IMR-90 (cell line): ENCODE data around the gene BLOC1S4. TPM values are rescaled to one million over a fixed set of nuclear protein-coding genes. Genes with fewer than 3 reads are reported as not detected.

Source experiments
- ATAC-seq: fragments of 200-7000 bp; cut with Tn5 transposase; 2 replicates; pipeline ENCODE4 v1.9.1; 2020; ENCODE audit warnings: low read depth, mild to moderate bottlenecking, moderate library complexity
- BruUV-seq: library from RNA; stranded (reverse); fragments of 400-500 nt; replicated peaks from 2 replicates; lab custom pipeline; 2021; lab: Mats Ljungman, UMichigan
- CTCF ChIA-PET: fragments of 300-600 bp; formaldehyde crosslinking; extraction: SDS; loops from one replicate; lab custom pipeline; 2021; ENCODE audit warnings: antibody characterized with exemption; lab: Yijun Ruan, JAX
- POLR2A ChIA-PET: fragments of 300-600 bp; sonication (Branson Sonifier 250); formaldehyde crosslinking; loops from one replicate; lab custom pipeline; 2022; ENCODE audit warnings: antibody characterized with exemption; ENCODE audit not compliant: unreplicated experiment; lab: Charles Lee
- DNase-seq: peaks from one replicate; pipeline ENCODE4 v3.0.0; 2013
- H2AFZ ChIP-seq: replicated peaks from 2 replicates; pipeline ENCODE3; 2013; ENCODE audit warnings: low read length, mild to moderate bottlenecking; ENCODE audit not compliant: poor library complexity
- H2AK5ac ChIP-seq: 2 replicates; pipeline ENCODE4 v1.6.1; 2013; ENCODE audit warnings: low read depth, low read length, inconsistent platforms
- H2AK9ac ChIP-seq: replicated peaks from 2 replicates; pipeline ENCODE3; 2013; ENCODE audit warnings: mild to moderate bottlenecking, low read depth, low read length, moderate library complexity; ENCODE audit not compliant: poor library complexity
- H2BK120ac ChIP-seq: 2 replicates; pipeline ENCODE4 v1.6.1; 2013; ENCODE audit warnings: low read depth, low read length, inconsistent platforms
- H2BK15ac ChIP-seq: 3 replicates; pipeline ENCODE4 v1.6.1; 2013; ENCODE audit warnings: low read depth, low read length, inconsistent platforms
- H2BK20ac ChIP-seq: 2 replicates; pipeline ENCODE4 v1.6.1; 2013; ENCODE audit warnings: low read depth, mild to moderate bottlenecking, inconsistent platforms, low read length, moderate library complexity
- H2BK5ac ChIP-seq: 2 replicates; pipeline ENCODE4 v1.6.1; 2013; ENCODE audit warnings: mild to moderate bottlenecking, low read depth, low read length, inconsistent platforms; ENCODE audit not compliant: poor library complexity, severe bottlenecking
- H3K14ac ChIP-seq: replicated peaks from 2 replicates; pipeline ENCODE4 v1.6.1; 2013; ENCODE audit warnings: low read depth, low read length, inconsistent platforms
- H3K18ac ChIP-seq: 2 replicates; pipeline ENCODE4 v1.6.1; 2013; ENCODE audit warnings: low read depth, low read length, control low read depth
- H3K23ac ChIP-seq: 2 replicates; pipeline ENCODE4 v1.6.1; 2013; ENCODE audit warnings: low read depth, low read length, inconsistent platforms
- H3K27ac ChIP-seq: 2 replicates; pipeline ENCODE4 v1.5.1; 2013; ENCODE audit warnings: mild to moderate bottlenecking, control low read depth, low read length; ENCODE audit not compliant: insufficient read depth
- H3K27me3 ChIP-seq: 2 replicates; pipeline ENCODE4 v1.6.1; 2013; ENCODE audit warnings: low read length; ENCODE audit not compliant: control insufficient read depth, insufficient read depth
- H3K36me3 ChIP-seq: 2 replicates; pipeline ENCODE4 v1.6.1; 2013; ENCODE audit warnings: low read length, mixed read lengths; ENCODE audit not compliant: control insufficient read depth, insufficient read depth
- H3K4ac ChIP-seq: 2 replicates; pipeline ENCODE4 v1.6.1; 2013; ENCODE audit warnings: low read depth, low read length, inconsistent platforms
- H3K4me1 ChIP-seq: 2 replicates; pipeline ENCODE4 v1.6.1; 2013; ENCODE audit warnings: low read length, mixed read lengths; ENCODE audit not compliant: control insufficient read depth, insufficient read depth
- H3K4me2 ChIP-seq: 2 replicates; pipeline ENCODE4 v1.6.1; 2013; ENCODE audit warnings: low read depth, mild to moderate bottlenecking, control low read depth, low read length, moderate library complexity
- H3K4me3 ChIP-seq: 2 replicates; pipeline ENCODE4 v1.5.1; 2013; ENCODE audit warnings: low read depth, mild to moderate bottlenecking, control low read depth, low read length, moderate library complexity; ENCODE audit not compliant: insufficient read depth
- H3K56ac ChIP-seq: 2 replicates; pipeline ENCODE4 v1.6.1; 2013; ENCODE audit warnings: low read length, inconsistent platforms; ENCODE audit not compliant: insufficient read depth; ENCODE audit errors: extremely low read depth
- H3K79me1 ChIP-seq, 2 experiments: 2 replicates each; pipeline ENCODE4 v1.6.1; 2013; ENCODE audit warnings: low read length in 2 of 2, inconsistent platforms in 1 of 2, low read depth in 1 of 2
- H3K9ac ChIP-seq: 2 replicates; pipeline ENCODE4 v1.6.1; 2013; ENCODE audit warnings: low read depth, low read length, control low read depth
- H3K9me1 ChIP-seq: 2 replicates; pipeline ENCODE4 v1.6.1; 2013; ENCODE audit warnings: low read length, inconsistent platforms; ENCODE audit not compliant: insufficient read depth
- H3K9me3 ChIP-seq: 2 replicates; pipeline ENCODE4 v1.6.1; 2013; ENCODE audit warnings: low read length; ENCODE audit not compliant: control insufficient read depth, insufficient read depth
- H4K20me1 ChIP-seq: 2 replicates; pipeline ENCODE4 v1.6.1; 2013; ENCODE audit warnings: low read length, inconsistent platforms; ENCODE audit not compliant: insufficient read depth
- H4K5ac ChIP-seq: 2 replicates; pipeline ENCODE4 v1.6.1; 2013; ENCODE audit warnings: mild to moderate bottlenecking, low read depth, low read length, control low read depth
- H4K8ac ChIP-seq, 2 experiments: 2 replicates each; pipeline ENCODE4 v1.6.1; 2013; ENCODE audit warnings: low read depth in 2 of 2, low read length in 2 of 2, control low read depth in 1 of 2, inconsistent platforms in 1 of 2
- H4K91ac ChIP-seq: 2 replicates; pipeline ENCODE4 v1.6.1; 2013; ENCODE audit warnings: low read depth, low read length, inconsistent platforms; ENCODE audit not compliant: insufficient read depth
- BHLHE40 ChIP-seq: fragments of 150-350 bp; IDR thresholded peaks from 2 replicates; pipeline ENCODE4 v1.6.1; 2016; ENCODE audit warnings: mild to moderate bottlenecking, low read depth, low read length
- CEBPB ChIP-seq: IDR thresholded peaks from 2 replicates; pipeline ENCODE4 v1.6.1; 2012; ENCODE audit warnings: low read depth, low read length, improper control_type of control experiment
- CHD1 ChIP-seq: IDR thresholded peaks from 2 replicates; pipeline ENCODE4 v1.6.1; 2012; ENCODE audit warnings: low read depth, low read length, improper control_type of control experiment
- CTCF ChIP-seq: conservative IDR thresholded peaks from 2 replicates; pipeline ENCODE4 v1.5.1; 2012; ENCODE audit warnings: mild to moderate bottlenecking, low read depth, low read length, improper control_type of control experiment
- ELK1 ChIP-seq: fragments of 150-350 bp; IDR thresholded peaks from 2 replicates; pipeline ENCODE4 v1.6.1; 2016; ENCODE audit warnings: low read depth, mild to moderate bottlenecking, low read length, moderate library complexity, borderline replicate concordance
- FOS ChIP-seq: fragments of 150-350 bp; IDR thresholded peaks from 2 replicates; pipeline ENCODE4 v1.6.1; 2016; ENCODE audit warnings: low read depth, low read length
- MAZ ChIP-seq: IDR thresholded peaks from 2 replicates; pipeline ENCODE4 v1.6.1; 2012; ENCODE audit warnings: low read depth, mild to moderate bottlenecking, low read length, improper control_type of control experiment, moderate library complexity, borderline replicate concordance
- MXI1 ChIP-seq: IDR thresholded peaks from 2 replicates; pipeline ENCODE4 v1.6.1; 2012; ENCODE audit warnings: low read depth, mild to moderate bottlenecking, low read length, moderate library complexity, borderline replicate concordance
- POLR2A ChIP-seq: IDR thresholded peaks from 2 replicates; pipeline ENCODE4 v1.6.1; 2012; ENCODE audit warnings: mild to moderate bottlenecking, low read depth, low read length
- RAD21 ChIP-seq: IDR thresholded peaks from 2 replicates; pipeline ENCODE4 v1.6.1; 2012; ENCODE audit warnings: low read length, improper control_type of control experiment
- RCOR1 ChIP-seq: IDR thresholded peaks from 2 replicates; pipeline ENCODE4 v1.6.1; 2012; ENCODE audit warnings: mild to moderate bottlenecking, low read length, improper control_type of control experiment; ENCODE audit not compliant: insufficient replicate concordance
- RFX5 ChIP-seq: IDR thresholded peaks from 2 replicates; pipeline ENCODE4 v1.8.0; 2012; ENCODE audit warnings: low read depth, mild to moderate bottlenecking, low read length, moderate library complexity
- SMC3 ChIP-seq: fragments of 150-350 bp; IDR thresholded peaks from 2 replicates; pipeline ENCODE4 v1.6.1; 2016; ENCODE audit warnings: low read depth, mild to moderate bottlenecking, antibody characterized with exemption, low read length, moderate library complexity
- USF2 ChIP-seq: fragments of 150-350 bp; IDR thresholded peaks from 2 replicates; pipeline ENCODE4 v1.6.1; 2017; ENCODE audit warnings: mild to moderate bottlenecking, antibody characterized with exemption, low read length, low read depth
- WGBS, 2 experiments: methylation state at CpG; one replicate each; pipeline versions ENCODE4 v1.1.5 to v1.1.7; 2013; ENCODE audit warnings: missing lambda C conversion rate in 2 of 2; ENCODE audit not compliant: insufficient read length in 1 of 2; ENCODE audit errors: extremely low coverage in 2 of 2; 5-methylcytosine and 5-hydroxymethylcytosine counted together
- dilution Hi-C: fragments of 300-500 bp; cut with HindIII; formaldehyde crosslinking; loops from one replicate; pipeline ENCODE4 v1.14.3; 2018; ENCODE audit warnings: low sequenced_read_pairs; ENCODE audit not compliant: unreplicated experiment
- in situ Hi-C: fragments of 300-500 bp; cut with MboI; formaldehyde crosslinking; loops from 3 replicates; pipeline ENCODE4 v1.14.3; 2019; ENCODE audit warnings: low sequenced_read_pairs, inconsistent platforms, mixed read lengths
- intact Hi-C: fragments of 100-400 bp; cut with micrococcal nuclease; formaldehyde crosslinking; loops from 2 replicates; pipeline ENCODE4 v1.10.0; 2022
- polyA plus RNA-seq, 3 experiments: library from polyadenylated mRNA; depleted of rRNA; stranded (reverse); fragments of >200 nt; gene quantifications; 2 replicates each; pipeline ENCODE4 v1.2.3, GENCODE V29; 2012; ENCODE audit warnings: low replicate concordance in 1 of 3
- total RNA-seq: library from RNA; depleted of rRNA; stranded (reverse); fragments of >200 nt; gene quantifications from 2 replicates; pipeline ENCODE4 v1.2.3, GENCODE V29; 2012

The BLOC1S4 gene
- total and polyA plus RNA-seq, 2 of the 4 experiments (the other 2 are of a cell fraction), result 8.8 to 22.1 TPM

GRCh38 chr4:6689506-6689960, 26.4 kb upstream of the BLOC1S4 start:
- Histone ChIP-seq H3K23ac (no peak overlapping the region), H3K36me3 (no peaks in the 10 kb centered on the region), H2AK5ac (peak overlapping the region; percentile 81), H4K91ac (peak overlapping the region; percentile 89), H3K4me3 (no peak overlapping the region), H2BK20ac (peak overlapping the region; percentile 63; the same call in 1 of the 2 replicates), H3K4ac (peak overlapping the region; percentile 86), H3K79me1 (peaks cover 0 to 10% of the 10 kb centered on the region in 2 experiments; a peak in 1 of 4 replicates), H3K56ac (no peak overlapping the region), H3K27ac (peak overlapping the region; percentile 85), H3K27me3 (no peaks in the 10 kb centered on the region), H3K14ac (no peak overlapping the region), H3K9me3 (no peaks in the 10 kb centered on the region), H2AK9ac (peak overlapping the region; percentile 80), H2BK5ac (peak overlapping the region; percentile 78), H3K9ac (peak overlapping the region; percentile 44; the same call in 1 of the 2 replicates), H3K4me1 (peaks cover 23% of the 10 kb centered on the region), H2AFZ (peak overlapping the region; percentile 91), H4K20me1 (no peaks in the 10 kb centered on the region), H4K8ac (peak overlapping the region; percentile 41 to 97; a peak in 3 of 4 replicates), H2BK120ac (peak overlapping the region; percentile 81), H3K9me1 (peaks cover 16% of the 10 kb centered on the region; the same call in 1 of the 2 replicates), H4K5ac (peak overlapping the region; percentile 95), H2BK15ac (peak overlapping the region; percentile 39; the same call in 2 of the 3 replicates), H3K4me2 (no peak overlapping the region), H3K18ac (peak overlapping the region; percentile 78)
- BruUV-seq, result no TSS peak
- TF ChIP-seq MAZ (no peak), RAD21 (no peak), POLR2A (no peak), CTCF (no peak), MXI1 (no peak), ELK1 (no peak), CEBPB (no peak), USF2 (no peak), RCOR1 (no peak), BHLHE40 (no peak), FOS (no peak), RFX5 (no peak), CHD1 (no peak), SMC3 (no peak)
- DNase-seq, result no peak
- dilution Hi-C loops (no loop called here), in situ Hi-C loops (no loop called here), intact Hi-C loops (no loop called here)
- ChIA-PET POLR2A (no interaction called here), CTCF (interaction anchor here (1.2 kb wide), 1 partner anchor 20 kb away, joined by 3 read pairs; the partner anchor contains the start of gene MRFAP1L1)
- 80% methylated on average over 1 of the region's 15 CpGs; no CpG with 5 or more reads in 1 of the 2 experiments for WGBS, 2 experiments
- no peak; the same call in 1 of the 2 replicates for ATAC-seq
